GM21423 (cell line): ENCODE measurements around the gene PARP4.
"Not testable (repeated sequence)": the region's sequence is repeated elsewhere in the genome, so short reads cannot be mapped to it uniquely, and the experiment has no call there.

Experiments
- ATAC-seq: cut with Tn5 transposase; IDR thresholded peaks from one replicate; pipeline ENCODE4 v1.9.1; 2021; ENCODE audit warnings: mild to moderate bottlenecking, moderate library complexity; ENCODE audit not compliant: unreplicated experiment

Gene PARP4

DNA sequence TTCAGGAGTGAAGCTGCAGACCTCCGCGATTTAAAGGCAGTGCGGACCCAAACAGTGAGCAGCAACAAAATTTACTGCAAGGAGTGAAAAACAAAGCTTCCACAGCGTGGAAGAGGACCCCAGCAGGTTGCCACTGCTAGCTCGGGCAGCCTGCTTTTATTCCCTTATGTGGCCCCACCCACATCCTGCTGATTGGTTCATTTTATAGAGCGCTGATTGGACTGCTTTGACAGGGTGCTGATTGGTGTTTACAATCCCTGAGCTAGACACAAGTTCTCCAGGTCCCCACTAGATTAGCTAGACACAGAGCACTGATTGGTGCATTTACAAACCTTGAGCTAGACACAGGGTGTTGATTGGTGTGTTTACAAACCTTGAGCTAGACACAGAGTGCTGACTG, 6.3 kb downstream of the PARP4 start:
- ATAC-seq = not testable (repeated sequence)

- no peak for ATAC-seq
These were observed 6.8 kb downstream of the PARP4 start for GRCh38 chr13:24505756-24506155.

DNA sequence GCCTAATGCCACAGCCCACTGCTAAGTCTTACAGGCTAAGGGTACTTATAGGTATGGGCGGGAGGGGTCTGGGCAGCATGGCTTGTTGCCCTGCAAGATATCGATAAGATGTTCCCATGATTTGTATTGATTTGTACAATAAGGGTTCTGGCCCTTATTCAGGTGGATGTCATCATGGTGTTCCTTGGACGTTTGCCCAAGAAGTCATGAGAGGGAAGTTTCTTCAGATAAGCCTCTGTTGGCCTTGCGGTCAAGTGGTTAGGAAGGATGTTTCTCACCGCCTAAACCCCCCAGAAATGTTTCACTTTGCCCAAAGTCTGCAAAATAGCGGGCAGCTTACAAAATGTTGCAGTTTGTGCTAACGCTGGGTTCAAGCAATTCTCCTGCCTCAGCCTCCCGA, 7.3 kb downstream of the PARP4 start:
- ATAC-seq = no peak

DNA sequence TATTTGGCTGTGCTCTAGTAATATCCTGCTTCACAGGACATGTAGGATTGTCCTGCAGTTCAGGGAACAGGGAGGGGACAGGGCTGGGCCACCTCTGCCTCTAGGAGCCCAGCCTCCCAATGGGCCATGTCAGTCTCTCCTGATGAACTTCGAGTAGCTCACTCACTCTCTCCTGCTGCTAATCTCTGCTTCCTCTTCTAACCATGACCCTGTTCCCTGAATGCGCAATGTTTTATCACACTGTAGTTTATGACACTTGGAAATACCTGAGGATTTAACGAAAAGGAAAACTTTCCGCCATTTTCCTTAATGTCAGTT, 9.2 kb downstream of the PARP4 start:
- ATAC-seq = no peak

GRCh38 chr13:24502533-24503378, 9.8 kb downstream of the PARP4 start:
- ATAC-seq = no peak

DNA sequence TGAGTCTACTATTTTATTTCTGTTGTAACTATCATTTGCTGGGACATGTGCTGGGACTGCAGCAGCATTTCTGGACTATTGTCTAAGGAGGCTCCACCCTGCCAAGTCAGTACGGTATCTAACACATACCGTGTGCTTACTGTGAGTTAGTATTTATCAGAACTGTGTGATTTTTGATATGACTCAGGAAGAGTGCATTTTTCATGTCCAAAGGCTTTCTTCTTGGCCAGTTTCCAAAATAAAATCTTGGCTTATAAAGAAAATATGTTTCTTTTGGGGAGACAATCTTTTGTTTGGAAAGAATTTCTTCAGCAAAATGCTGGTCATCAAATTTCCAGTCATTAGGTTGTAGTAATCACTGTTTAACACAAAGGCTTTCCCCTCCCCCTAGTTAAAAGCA, 11.6 kb downstream of the PARP4 start:
- no peak for ATAC-seq

DNA sequence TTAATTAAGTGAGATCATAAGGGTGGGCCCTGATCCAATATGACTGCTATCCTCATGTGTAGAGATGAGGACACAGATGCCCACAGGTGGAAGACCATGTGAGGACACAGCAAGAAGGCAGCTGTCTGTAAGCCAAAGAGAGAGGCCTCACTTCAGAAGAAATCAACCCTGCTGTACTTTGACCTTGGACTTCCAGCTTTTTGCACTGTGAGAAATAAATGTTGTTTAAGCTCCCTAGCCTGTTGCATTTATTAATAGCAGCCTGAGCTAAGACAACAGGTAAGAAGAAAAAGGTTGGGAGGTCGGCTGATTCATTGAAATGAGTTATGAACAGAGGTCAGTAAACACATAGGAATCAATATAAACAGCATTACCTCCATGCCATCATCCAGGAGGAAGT, 14.8 kb downstream of the PARP4 start:
- ATAC-seq = no peak

DNA sequence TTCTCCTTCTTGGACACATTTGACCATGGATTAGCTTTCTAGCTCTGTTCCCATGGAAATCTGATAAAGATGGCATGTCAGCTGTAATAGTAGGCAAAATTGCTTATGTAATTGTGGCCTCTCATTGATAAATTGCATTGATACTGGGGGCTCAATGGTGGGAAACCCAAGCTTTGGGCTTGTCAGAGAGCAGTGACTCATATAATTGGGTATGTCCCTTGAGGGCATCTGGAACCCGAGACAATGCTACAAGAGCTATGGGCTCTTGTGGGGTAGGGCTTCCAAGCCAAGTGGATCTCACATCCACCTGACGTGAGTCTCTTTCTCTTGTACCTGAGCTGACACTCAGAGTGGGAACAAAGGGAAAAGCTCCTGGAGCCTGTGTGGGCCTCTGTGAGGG, 16.3 kb downstream of the PARP4 start:
- not testable (repeated sequence) for ATAC-seq

DNA sequence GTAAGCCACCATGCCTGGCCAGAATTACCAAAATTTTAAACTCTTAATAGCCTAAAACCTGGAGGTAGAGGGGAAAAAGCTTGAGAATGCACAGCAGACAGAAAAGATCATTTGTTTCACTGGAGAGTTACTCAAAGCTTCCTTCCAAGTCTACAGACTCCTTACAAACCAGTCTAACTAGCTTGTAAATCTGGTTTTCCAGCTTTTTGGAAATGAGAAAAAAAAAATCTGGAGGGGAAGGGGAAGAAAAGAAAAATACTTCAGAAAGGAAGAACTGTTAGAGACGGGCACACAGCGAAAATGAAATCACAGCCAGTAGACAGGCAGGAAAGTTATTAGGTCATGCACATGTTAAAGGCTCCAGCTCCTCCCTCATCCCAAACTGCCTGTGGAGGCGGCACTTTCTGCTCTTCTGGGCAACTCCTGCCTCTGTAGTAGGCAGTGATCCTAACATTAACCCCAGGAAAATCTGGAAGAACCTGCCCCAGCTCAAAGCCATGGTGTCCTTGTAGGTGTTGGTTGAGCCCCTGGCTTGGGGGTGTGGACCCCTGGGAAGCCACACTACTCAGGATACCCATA, 17.3 kb downstream of the PARP4 start:
- no peak for ATAC-seq

- ATAC-seq = no peak
These were observed 19.2 kb downstream of the PARP4 start for GRCh38 chr13:24493356-24493755.

DNA sequence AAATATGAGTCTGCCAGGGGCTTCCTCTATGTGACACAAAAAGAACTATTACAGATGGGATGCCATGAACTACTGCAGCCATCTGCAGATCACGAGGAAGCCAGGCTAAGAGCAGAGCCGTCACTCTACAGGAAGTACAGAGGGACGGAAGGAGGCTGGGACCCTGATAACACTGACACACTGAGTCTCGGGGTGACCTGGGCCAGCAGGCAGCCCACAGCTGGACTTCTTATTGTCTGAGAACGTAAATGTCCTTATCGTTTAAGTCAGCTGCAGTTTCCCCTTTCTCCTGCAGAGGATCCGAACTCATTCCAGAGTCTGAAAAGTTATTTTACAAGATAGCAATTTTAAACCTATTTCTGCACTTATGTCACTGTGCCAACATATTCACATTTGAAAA, 20.7 kb downstream of the PARP4 start:
- ATAC-seq = no peak

- ATAC-seq = no peak
These were observed 22.9 kb downstream of the PARP4 start for GRCh38 chr13:24489721-24490120.

GRCh38 chr13:24488092-24488491, 24.5 kb downstream of the PARP4 start:
- ATAC-seq = not testable (repeated sequence)

- not testable (repeated sequence) for ATAC-seq
These were observed 26.4 kb downstream of the PARP4 start for GRCh38 chr13:24486017-24486657.

DNA sequence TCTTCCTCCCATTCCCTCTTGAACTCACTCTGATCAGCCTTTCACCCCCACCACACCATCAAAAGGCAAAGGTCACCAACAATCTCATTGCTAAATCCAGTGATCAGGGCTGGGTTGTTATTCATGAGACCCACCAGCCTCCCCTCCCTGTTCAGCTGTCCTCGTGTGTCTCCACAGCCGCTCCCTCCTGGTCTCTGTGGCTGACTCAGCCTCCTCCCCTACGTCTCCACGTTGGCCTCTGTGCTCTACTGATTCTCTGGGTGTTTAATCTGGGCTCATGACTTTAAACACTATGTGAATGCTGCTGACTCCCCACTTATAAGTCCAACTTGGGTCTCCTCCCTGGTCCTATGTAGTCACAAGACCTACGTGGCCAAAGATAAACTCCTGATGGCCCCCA, 38.9 kb downstream of the PARP4 start:
- no peak for ATAC-seq

DNA sequence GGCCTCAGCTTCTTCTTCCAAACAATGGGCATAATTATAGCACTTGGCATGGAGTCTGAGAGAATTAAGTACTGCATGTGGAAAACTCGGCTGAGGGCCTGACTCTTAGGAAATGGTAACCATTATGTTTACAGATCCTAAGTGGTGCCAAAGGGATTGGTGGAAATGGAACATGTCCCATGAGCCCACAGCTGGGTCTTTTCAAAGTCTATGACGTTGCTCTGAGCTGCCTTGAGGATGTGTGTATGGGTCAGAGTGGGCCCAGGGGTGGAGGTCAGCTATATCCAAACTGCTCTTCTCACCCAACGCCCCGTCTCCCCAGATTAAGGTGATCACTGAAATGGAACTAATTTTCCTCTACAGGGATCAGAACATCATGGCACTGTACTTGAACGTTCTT, 40.4 kb downstream of the PARP4 start:
- not testable (repeated sequence) for ATAC-seq

- no peak for ATAC-seq
These were observed 49.5 kb downstream of the PARP4 start for GRCh38 chr13:24463078-24463477.

DNA sequence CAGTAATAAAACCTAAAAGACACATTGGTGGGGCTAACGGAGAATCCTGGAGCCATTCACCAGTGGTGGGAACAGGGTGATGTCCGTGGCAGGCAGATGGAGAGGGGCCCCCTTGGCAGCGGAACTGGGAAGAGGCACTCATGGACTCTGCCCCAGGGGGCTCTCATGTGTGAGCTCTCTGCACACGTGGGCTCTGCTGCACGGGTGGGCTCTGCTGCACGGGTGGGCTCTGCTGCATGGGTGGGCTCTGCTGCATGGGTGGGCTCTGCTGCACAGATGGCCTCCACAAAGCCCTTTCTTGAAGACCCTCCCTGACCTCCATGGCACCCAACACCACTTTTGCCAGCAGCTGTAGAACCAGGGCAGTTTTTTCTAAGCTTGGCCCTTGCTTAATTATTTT, 52.3 kb downstream of the PARP4 start:
- ATAC-seq = no peak

GRCh38 chr13:24459726-24460125, 52.9 kb downstream of the PARP4 start:
- ATAC-seq = no peak

GRCh38 chr13:24459234-24459633, 53.3 kb downstream of the PARP4 start:
- ATAC-seq = no peak

DNA sequence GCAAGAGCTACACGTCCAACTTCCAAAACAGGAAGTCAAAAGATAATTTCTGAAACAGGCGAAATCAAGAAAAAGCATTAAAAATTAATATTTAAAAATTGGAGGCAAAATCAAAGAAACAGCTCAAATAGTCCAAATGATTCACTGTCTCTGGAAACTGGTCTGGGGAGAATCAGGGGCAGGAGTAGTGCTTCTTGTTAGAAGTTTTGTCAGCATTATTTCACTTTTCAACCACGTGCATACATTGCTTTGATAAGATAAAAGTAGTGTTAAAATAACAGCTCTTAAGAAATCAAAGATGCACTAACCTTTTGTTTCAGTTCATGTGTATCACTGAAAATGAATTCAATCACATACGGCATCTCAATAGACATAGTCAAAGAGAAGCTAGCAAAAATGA, 53.8 kb downstream of the PARP4 start:
- no peak for ATAC-seq

DNA sequence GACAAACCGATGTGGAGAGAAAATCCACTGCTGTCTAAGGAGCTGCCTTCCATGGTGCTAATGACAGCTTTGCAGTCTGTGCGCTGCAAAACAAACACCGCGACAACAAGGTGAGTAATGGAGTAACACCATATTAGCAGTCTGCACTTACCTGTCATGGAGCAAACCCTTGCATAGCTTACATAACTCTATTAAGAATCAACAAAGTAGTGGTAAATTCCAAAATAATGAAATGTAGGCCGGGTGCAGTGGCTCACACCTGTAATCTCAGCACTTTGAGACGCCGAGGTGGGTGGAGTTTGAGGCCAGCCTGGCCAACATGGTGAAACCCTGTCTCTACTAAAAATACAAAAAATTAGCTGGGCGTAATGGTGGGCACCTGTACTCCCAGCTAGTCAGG, 56.2 kb downstream of the PARP4 start:
- no peak for ATAC-seq
